ENCODE measurements around the gene UPP2.

UPP2 gene

DNA sequence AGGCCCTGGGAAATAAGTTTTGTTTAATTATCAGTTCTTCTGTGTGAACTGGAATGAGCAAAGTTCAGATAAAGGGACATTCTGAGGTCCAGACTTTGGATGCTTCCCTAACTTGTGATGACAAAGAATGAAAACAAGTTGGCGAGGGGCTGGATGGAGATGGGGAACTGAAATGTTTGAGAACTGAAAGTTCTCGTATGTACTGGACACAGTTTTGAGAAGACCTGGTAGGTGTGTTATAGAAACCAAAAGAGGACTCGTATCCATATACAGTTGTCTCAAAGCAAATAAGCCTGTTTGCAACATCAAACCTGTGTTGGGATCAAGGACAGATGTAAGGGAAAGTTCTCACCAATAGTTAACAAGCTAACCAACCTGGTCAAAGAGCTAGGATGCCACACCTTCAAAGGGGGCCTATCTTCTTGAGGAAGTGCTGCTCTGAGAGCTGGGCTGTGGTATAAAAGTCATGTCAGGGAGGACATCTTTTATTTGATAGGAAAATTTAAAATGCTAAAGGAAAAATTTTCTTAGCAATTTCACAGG lies at the start of gene UPP2:
Gene UPP2 (plus strand): TSS at position 493 of the 543 bp plus-strand sequence. CDS start 188 bp downstream, outside the sequence.
- no peak for DNase-seq

- DNase-seq, result no peak
These were observed 48.9 kb upstream of the UPP2 start for GRCh38 chr2:158052761-158053160.

DNA sequence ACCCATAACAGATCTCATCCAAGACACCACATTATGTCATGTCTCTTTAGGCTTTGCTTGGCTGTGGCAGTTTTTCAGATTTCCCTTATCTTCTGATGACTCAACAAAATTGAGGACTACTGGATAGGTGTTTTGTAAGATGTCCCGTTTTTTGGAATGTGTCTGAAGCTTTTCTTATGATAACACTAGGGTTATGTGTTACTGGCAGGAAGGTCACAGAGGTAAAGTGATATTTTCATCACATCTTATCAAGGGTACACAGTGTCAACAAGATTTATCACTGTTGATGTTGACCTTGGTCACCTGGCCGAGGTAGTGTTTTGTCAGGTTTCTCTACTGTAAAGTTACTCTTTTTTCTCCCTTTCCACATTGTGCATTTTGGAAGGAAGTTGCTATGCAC lies 44.8 kb upstream of the UPP2 start:
- no peak for DNase-seq

DNA sequence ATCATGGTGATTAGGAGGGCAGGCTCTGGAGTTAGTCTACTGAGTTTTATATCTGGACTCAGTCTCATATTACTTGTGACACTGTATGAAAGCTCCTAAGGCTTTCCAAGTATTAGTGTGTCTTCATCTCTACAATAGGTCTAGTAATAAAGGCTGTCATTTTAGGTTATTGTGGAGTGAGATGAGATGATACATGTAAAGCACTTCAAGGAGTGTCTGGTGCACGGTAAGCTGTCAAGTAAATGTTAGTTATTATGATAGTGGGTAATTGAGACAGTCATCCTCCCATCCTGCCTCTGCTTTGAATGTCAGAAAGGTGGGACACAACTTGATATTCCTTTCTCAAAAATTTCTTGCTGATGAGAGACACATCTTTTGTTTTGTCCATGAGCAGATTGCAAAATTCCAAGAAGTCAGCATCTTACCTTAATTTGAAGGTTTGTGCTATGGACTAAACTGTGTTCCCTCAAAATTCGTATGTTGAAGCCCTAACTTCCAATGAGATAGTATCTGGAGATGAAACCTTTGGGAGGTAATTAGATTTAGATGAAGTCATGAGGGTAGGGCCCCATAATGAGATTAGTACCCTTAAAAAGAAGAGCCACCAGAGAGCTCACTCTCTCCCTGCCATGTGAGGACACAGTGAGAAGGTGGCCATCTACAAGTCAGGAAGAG lies 41.4 kb upstream of the UPP2 start:
- DNase-seq, result no peak

GRCh38 chr2:158060835-158061435 lies 40.7 kb upstream of the UPP2 start:
- no peak for DNase-seq

DNA sequence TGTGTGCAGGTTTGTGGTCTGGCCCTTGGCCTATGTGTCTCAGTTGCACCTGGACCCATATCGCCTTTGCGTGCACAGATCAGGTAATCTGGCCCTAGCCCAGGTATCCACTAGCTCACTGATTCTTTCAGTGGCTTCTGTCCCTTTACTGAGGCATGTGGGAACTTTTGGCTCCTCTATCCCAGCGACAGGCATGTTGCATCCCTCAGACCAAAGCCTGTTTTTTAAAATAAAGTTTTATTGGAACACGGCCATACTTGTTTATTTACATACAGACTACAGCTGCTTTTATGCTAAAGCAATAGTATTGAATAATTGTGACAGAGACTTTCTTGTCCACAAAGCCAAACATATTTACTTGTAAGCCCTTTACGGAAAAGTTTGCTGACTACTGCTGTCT lies 39.9 kb upstream of the UPP2 start:
- DNase-seq, result no peak

DNA sequence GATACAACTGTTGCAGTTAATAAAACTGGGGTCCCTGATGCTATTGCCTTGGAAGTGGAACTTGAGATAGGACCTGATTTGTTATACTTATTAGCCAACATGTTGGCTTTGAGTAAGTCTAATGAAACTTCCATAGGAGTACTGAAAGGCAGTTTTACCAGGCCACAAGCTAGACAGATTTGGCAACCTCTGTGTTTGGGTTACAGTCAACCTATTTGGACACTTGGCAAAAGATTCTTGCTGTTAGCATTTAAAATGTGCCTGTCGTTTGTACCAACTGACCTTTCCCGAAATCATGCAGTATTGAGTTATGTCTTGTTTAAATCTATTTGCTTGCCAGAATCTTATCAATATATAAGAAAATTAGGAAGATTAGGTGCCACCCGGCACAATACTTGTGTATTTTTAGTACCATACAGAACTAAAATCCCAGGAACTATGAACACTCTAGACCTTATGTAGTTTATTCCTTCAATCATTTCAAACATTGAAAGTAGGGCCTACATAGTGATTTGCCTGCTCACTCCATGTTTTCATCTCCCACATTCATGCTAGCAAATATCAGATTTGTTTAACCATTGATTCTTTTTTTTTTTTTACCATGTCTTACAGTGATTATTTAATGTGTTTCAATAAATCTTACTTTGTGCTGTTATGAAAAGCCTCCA lies 35.5 kb upstream of the UPP2 start:
- DNase-seq, result no peak

DNA sequence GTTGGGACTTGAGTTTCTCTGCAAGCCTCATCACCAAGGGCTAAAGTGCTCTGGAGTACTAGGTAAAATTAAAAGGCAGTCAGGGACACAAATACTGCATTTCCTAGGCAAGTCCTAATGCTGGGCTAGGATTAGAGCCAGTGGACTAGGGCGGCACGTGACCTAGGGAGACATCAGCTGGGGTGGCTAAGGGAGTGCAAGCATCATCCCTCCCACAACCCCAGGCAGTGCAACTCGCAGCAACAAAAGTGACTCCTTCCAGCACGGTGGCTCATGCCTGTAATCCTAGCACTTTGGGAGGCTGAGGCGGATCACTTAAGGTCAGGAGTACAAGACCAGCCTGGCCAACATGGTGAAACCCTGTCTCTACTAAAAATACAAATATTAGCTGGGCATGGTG lies 30.7 kb upstream of the UPP2 start:
- no peak for DNase-seq

DNA sequence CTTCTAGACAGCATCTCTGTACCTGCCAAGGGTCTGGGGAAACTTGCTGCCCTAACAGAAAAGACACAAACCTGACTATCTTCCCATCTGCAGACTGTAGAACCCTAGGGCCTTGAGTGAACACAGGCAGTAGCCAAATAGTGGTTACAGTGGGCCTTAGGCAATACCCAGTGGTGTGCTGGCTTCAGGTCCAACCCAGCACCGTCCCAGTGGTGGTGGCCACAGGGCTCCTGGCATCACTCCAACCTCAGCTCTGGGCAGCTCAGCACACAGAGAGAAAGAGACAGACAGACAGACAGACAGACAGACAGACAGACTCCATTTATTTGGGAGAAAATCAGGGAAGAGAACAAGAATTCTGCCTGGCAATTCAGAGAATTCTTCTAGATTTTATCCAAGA lies 29.3 kb upstream of the UPP2 start:
- DNase-seq, result no peak

DNA sequence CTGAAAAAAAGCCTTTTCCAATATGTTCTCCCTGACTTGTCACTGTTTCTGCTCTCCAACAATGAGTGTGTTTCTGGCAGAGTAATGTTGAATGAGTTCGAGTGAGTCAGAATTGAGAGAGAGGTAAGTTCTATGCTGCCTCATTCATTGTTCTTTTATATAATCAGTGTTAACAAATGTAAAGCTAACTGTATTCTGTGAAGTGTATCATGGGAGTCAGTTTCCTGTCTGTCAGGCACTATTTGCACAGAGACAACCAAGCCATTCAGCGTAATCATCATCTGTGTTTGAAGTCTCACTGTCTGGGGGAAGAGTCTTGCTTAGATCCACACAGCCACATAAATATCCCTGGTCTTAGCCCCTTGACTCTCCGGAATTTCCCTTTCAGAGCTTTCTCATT lies 22.0 kb upstream of the UPP2 start:
- DNase-seq, result no peak

- no peak for DNase-seq
These were observed 13.6 kb upstream of the UPP2 start for GRCh38 chr2:158088093-158088492.

GRCh38 chr2:158089322-158089721 lies 12.4 kb upstream of the UPP2 start:
- DNase-seq, result no peak

DNA sequence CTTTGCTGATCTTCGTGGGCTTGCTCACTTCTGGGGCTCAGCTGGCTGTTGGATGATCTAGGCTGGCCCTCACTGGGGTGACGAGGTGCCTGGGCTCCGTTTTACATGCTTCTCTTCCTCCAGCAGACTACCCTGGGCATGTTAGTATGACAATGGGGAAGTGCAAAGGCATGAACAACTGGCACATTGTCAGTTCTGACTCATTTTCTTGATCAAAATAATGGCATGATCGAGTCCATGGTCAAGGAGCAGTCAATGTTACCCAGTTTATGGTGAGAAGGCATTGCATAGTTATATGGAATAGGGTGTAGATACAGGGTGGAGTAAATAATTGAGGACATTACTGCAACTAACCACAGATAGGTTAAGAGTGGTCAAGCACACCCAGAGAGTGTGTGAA lies 10.0 kb upstream of the UPP2 start:
- no peak for DNase-seq

- no peak for DNase-seq
These were observed 7.1 kb upstream of the UPP2 start for GRCh38 chr2:158094487-158095092.

DNA sequence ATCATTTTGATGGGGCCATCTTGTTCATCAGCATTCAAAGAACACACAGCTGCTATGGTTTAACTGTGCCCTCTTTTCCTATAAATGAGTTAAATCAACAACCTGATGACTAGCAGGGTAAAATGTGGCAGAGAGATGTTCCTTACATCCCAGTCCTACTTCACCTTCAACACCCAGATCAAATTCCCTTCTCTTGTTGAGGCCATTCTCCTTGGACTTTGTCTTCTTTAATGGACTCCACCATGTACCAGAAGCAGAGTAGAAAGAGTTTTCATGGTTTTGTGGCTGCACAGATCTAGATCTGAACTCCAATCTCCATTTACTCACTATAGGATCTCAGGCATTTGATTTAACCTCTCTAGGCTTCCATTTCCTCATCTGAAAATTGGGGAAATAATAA lies 6.4 kb upstream of the UPP2 start:
- no peak for DNase-seq

DNA sequence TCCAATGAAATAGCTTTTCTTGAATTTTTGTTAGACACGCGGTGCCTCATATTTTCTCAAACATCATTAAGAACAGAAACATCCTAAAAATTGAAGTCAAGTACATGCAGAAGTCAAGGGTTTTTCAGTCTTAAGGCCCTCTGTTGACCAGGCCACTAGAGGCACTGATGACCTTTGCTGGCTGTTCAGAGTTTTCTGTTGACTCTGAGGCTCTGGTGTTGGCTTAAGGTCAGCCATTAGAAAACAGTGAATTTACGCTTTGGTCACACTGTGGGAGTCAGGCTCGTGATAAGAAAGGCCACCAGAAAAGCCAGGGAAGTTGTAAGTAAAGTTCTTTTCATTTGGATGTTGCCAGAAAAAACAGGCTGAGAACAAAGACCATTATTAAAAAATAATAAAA lies 5.8 kb upstream of the UPP2 start:
- no peak for DNase-seq

GRCh38 chr2:158097481-158097880 lies 4.2 kb upstream of the UPP2 start:
- DNase-seq, result no peak

DNA sequence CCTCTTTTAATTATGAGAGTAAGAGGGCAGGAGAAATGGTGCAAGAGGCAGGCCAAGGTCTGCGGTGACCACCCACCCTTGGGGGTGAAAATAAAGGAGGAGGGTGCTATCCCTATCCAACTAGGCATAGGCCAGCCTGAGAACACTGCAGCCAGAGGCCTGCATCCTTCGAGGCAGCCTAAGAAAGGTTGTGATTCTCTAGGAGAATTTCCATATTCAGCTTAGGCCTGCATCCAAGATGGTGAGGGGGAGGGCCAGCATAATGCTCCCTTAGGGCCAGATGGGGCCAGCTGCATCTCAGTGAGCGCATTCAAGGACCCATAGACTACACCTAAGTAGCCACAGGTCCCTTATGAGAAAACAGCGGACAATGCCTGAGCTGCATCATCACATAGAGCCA lies 3.5 kb upstream of the UPP2 start:
- DNase-seq, result no peak

DNA sequence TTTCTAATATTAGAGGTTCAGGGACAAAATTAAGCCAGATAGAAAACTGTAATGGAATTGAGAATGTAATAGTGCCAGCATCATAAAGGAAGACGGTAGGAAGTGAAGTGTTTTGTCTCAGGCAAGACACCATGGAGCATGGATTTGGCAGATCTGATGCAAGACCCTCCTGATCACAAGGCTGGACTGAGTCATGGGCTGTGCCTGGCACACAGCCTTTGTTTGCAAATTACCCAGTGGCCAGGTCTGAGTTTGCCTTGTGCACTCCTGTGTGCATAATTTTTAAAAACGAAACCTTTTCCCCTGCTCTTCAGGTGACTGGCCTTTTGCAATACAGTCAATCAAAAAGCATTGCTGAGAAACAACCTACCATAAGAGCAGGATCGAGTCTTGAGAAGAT lies 2.0 kb upstream of the UPP2 start:
- DNase-seq, result no peak

GRCh38 chr2:158100411-158100810 lies 1.3 kb upstream of the UPP2 start:
- no peak for DNase-seq

- no peak for DNase-seq
These were observed 770 bp downstream of the UPP2 start for GRCh38 chr2:158102446-158102845.

GRCh38 chr2:158103411-158104012 lies 1.8 kb downstream of the UPP2 start:
- no peak for DNase-seq

DNA sequence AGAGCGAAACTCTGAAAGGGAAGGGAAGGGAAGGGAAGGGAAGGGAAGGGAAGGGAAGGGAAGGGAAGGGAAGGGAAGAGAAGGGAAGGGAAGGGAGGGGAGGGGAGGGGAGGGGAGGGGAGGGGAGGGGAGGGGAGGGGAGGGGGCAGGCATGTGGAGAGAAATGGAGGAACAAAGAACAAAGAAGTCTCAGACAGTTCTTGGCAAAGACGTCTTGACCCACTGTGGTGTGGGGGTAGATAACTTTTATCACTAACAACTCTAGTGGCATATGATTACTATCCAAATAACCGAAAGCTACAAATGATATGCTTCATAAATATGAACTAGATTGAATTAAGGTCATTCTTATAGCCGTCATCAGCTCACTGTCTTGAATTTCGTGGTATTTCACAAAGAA lies 3.2 kb downstream of the UPP2 start:
- DNase-seq, result no peak
